ENCODE data around the gene TRPV3.
"Not testable (repeated sequence)": the region's sequence is repeated elsewhere in the genome, so short reads cannot be mapped to it uniquely, and the experiment has no call there.

The TRPV3 gene

GRCh38 chr17:3472137-3472536, 85.5 kb downstream of the TRPV3 start:
- DNase-seq (ENCODE audit: low spot score), result no peak

- no peak for DNase-seq (ENCODE audit: low spot score)
Measured at GRCh38 chr17:3471599-3471998, 86.0 kb downstream of the TRPV3 start, which contains the start of gene SPATA22. SPATA22 (minus strand) TSS chr17:3471819; CDS start chr17:3469325, 2,494 bp downstream.

GRCh38 chr17:3469529-3469928, 88.1 kb downstream of the TRPV3 start:
- no peak for DNase-seq (ENCODE audit: low spot score)

GRCh38 chr17:3466355-3466754, 91.3 kb downstream of the TRPV3 start:
- not testable (repeated sequence) for DNase-seq (ENCODE audit: low spot score)

Measured in iPS-NIHi11 (cell line).